ENCODE results near the gene SIPA1L3.
A peak's percentile ranks its signal among the peaks of the same experiment; 100 is the strongest.

Gene SIPA1L3

DNA sequence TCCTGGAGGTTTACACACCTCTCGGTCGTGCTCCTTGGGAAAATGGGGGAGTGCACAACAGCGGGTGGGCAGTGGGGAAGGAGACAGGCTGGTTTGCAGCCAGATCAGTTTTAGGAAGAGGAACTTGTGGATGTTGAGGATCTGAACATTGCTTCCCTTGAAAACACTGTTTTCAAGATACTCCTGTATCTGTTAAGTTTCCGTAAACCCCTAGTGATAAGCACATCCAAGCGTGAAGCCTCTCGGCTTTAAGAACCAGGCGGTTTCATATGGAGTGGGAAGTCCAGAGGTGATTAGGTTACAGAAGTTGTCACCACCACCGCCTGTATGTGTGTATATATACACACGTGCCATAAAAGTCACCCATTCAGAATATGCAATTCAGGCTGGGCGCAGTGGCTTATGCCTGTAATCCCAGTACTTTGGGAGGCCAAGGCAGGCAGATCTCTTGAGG lies 47.4 kb downstream of the SIPA1L3 start:
- H4K8ac ChIP-seq (ENCODE audit: low read depth, low read length) = no peak overlapping the region
- H3K27me3 ChIP-seq (ENCODE audit: control insufficient read depth in 3 of 3, insufficient read depth in 3 of 3, low read depth in 1 of 3, low read length in 3 of 3) = no peaks in the 10 kb centered on the region
- H3K4ac ChIP-seq (ENCODE audit: low read length) = no peak overlapping the region
- no peak overlapping the region for H2BK12ac ChIP-seq (ENCODE audit: low read length)
- H3K4me2 ChIP-seq (ENCODE audit: insufficient read depth, low read length, poor library complexity, severe bottlenecking) = peak overlapping the region; percentile 35
- no peak overlapping the region for H4K91ac ChIP-seq (ENCODE audit: low read depth, low read length, poor library complexity)
- peaks cover 0 to 5% of the 10 kb centered on the region in 2 donors for H3K36me3 ChIP-seq (replicated peaks in 1 of 2; ENCODE audit: control insufficient read depth in 2 of 2, insufficient read depth in 2 of 2, low read length in 2 of 2)
- no peak overlapping the region for H3K18ac ChIP-seq (ENCODE audit: low read length)
- no peak overlapping the region for H3K23ac ChIP-seq (ENCODE audit: low read depth, low read length, poor library complexity)
- DNase-seq (ENCODE audit: low spot score) = no peak
- H3K79me1 ChIP-seq (ENCODE audit: low read depth, low read length) = no peaks in the 10 kb centered on the region
- no peak overlapping the region for H2AK5ac ChIP-seq (ENCODE audit: low read depth, low read length)
- H3K27ac ChIP-seq (replicated peaks; ENCODE audit: low read length) = peak overlapping the region; percentile 63
- no peak overlapping the region for H2BK15ac ChIP-seq (ENCODE audit: low read length)
- no peak overlapping the region for H2AFZ ChIP-seq (ENCODE audit: low read length)
- no CpG with 5 or more reads among the region's 10 CpGs for WGBS, 2 donors (ENCODE audit: extremely low coverage in 2 of 2, insufficient read length in 2 of 2, insufficient replicate concordance in 1 of 2)
- no peak overlapping the region for H2BK5ac ChIP-seq (ENCODE audit: low read length)
- no peak overlapping the region for H3K14ac ChIP-seq (ENCODE audit: low read length)
- no peak overlapping the region for H3K4me3 ChIP-seq (ENCODE audit: low read length in 2 of 2)
- H3K9ac ChIP-seq (ENCODE audit: low read depth, low read length, poor library complexity) = no peak overlapping the region
- peaks cover 10 to 13% of the 10 kb centered on the region in 2 donors for H3K4me1 ChIP-seq (ENCODE audit: control insufficient read depth in 2 of 2, insufficient read depth in 1 of 2, low read depth in 1 of 2, low read length in 2 of 2)
- H2BK120ac ChIP-seq (ENCODE audit: low read depth, low read length) = no peak overlapping the region
- peaks cover 0 to 16% of the 10 kb centered on the region in 2 donors for H3K9me3 ChIP-seq (replicated peaks in 1 of 2; ENCODE audit: control insufficient read depth in 2 of 2, insufficient read depth in 1 of 2, low read depth in 1 of 2, low read length in 2 of 2)

DNA sequence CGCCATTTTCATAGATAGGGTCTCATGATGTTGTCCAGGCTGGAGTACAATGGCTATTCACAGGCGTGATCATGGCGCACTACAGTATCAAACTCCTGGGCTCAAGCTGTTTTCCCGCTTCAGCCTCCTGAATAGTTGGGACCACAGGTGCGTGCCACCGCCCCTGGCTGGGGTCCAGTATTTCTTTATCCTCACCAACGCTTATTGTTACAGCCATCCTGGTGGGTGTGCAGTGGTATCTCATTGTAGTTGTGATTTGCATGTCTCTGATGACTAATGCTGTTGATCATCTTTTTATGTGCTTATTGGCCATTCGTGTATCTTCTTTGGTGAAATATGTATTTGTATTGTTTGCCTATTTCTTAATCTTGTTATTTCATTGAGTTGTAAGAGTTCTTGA lies 49.0 kb downstream of the SIPA1L3 start:
- H3K27ac ChIP-seq (replicated peaks; ENCODE audit: low read length) = no peak overlapping the region
- no peak overlapping the region for H2BK120ac ChIP-seq (ENCODE audit: low read depth, low read length)
- H2AFZ ChIP-seq (ENCODE audit: low read length) = no peak overlapping the region
- WGBS, 2 donors (ENCODE audit: extremely low coverage in 2 of 2, insufficient read length in 2 of 2, insufficient replicate concordance in 1 of 2) = no CpG with 5 or more reads among the region's 8 CpGs
- no peaks in the 10 kb centered on the region for H3K79me1 ChIP-seq (ENCODE audit: low read depth, low read length)
- H3K14ac ChIP-seq (ENCODE audit: low read length) = no peak overlapping the region
- no peak overlapping the region for H3K4me2 ChIP-seq (ENCODE audit: insufficient read depth, low read length, poor library complexity, severe bottlenecking)
- H3K36me3 ChIP-seq (replicated peaks in 1 of 2; ENCODE audit: control insufficient read depth in 2 of 2, insufficient read depth in 2 of 2, low read length in 2 of 2) = peaks cover 0 to under 1% of the 10 kb centered on the region in 2 donors
- peak overlapping the region; percentile 72 for H3K18ac ChIP-seq (ENCODE audit: low read length)
- H3K27me3 ChIP-seq (ENCODE audit: control insufficient read depth in 3 of 3, insufficient read depth in 3 of 3, low read depth in 1 of 3, low read length in 3 of 3) = no peaks in the 10 kb centered on the region
- DNase-seq (ENCODE audit: low spot score) = no peak
- no peak overlapping the region for H3K4ac ChIP-seq (ENCODE audit: low read length)
- H4K8ac ChIP-seq (ENCODE audit: low read depth, low read length) = no peak overlapping the region
- H2BK15ac ChIP-seq (ENCODE audit: low read length) = no peak overlapping the region
- no peak overlapping the region for H3K4me3 ChIP-seq (ENCODE audit: low read length in 2 of 2)
- no peak overlapping the region for H3K9ac ChIP-seq (ENCODE audit: low read depth, low read length, poor library complexity)
- peaks cover 1 to 15% of the 10 kb centered on the region in 2 donors for H3K9me3 ChIP-seq (replicated peaks in 1 of 2; ENCODE audit: control insufficient read depth in 2 of 2, insufficient read depth in 1 of 2, low read depth in 1 of 2, low read length in 2 of 2)
- no peak overlapping the region for H2BK5ac ChIP-seq (ENCODE audit: low read length)
- no peak overlapping the region for H2AK5ac ChIP-seq (ENCODE audit: low read depth, low read length)
- no peak overlapping the region for H3K23ac ChIP-seq (ENCODE audit: low read depth, low read length, poor library complexity)
- H3K4me1 ChIP-seq (ENCODE audit: control insufficient read depth in 2 of 2, insufficient read depth in 1 of 2, low read depth in 1 of 2, low read length in 2 of 2) = peaks cover 10 to 13% of the 10 kb centered on the region in 2 donors
- no peak overlapping the region for H4K91ac ChIP-seq (ENCODE audit: low read depth, low read length, poor library complexity)
- no peak overlapping the region for H2BK12ac ChIP-seq (ENCODE audit: low read length)

DNA sequence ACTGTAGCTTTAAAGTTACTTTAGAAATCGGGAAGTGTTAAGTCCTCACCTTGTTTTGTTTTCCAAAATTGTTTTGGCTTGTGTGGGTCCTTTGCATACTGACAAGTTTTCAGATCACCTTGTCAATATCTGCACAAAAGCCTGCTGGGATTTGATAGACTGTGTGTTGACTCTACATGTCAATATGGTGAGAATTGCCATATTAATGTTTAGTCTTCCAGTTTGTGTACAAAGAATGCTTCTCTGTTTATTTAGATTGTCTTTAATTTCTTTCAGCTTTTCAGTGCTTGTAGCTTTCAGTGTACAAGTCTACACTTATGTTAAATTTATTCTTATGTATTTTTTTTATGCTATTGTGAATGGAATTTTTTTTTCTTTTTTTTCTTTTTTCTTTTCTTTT lies 50.2 kb downstream of the SIPA1L3 start:
- H2AFZ ChIP-seq (ENCODE audit: low read length) = no peak overlapping the region
- no peak overlapping the region for H2BK15ac ChIP-seq (ENCODE audit: low read length)
- no peak overlapping the region for H4K8ac ChIP-seq (ENCODE audit: low read depth, low read length)
- no peak overlapping the region for H3K23ac ChIP-seq (ENCODE audit: low read depth, low read length, poor library complexity)
- H3K4ac ChIP-seq (ENCODE audit: low read length) = no peak overlapping the region
- no peak overlapping the region for H2BK5ac ChIP-seq (ENCODE audit: low read length)
- peaks cover 10 to 11% of the 10 kb centered on the region in 2 donors for H3K4me1 ChIP-seq (ENCODE audit: control insufficient read depth in 2 of 2, insufficient read depth in 1 of 2, low read depth in 1 of 2, low read length in 2 of 2)
- H3K9ac ChIP-seq (ENCODE audit: low read depth, low read length, poor library complexity) = no peak overlapping the region
- no peak overlapping the region for H2BK120ac ChIP-seq (ENCODE audit: low read depth, low read length)
- H3K27ac ChIP-seq (replicated peaks; ENCODE audit: low read length) = no peak overlapping the region
- no peak for DNase-seq (ENCODE audit: low spot score)
- no CpG with 5 or more reads among the region's 1 CpG for WGBS, 2 donors (ENCODE audit: extremely low coverage in 2 of 2, insufficient read length in 2 of 2, insufficient replicate concordance in 1 of 2)
- H2AK5ac ChIP-seq (ENCODE audit: low read depth, low read length) = no peak overlapping the region
- no peak overlapping the region for H3K4me2 ChIP-seq (ENCODE audit: insufficient read depth, low read length, poor library complexity, severe bottlenecking)
- no peak overlapping the region for H3K4me3 ChIP-seq (ENCODE audit: low read length in 2 of 2)
- no peak overlapping the region for H3K18ac ChIP-seq (ENCODE audit: low read length)
- no peak overlapping the region for H4K91ac ChIP-seq (ENCODE audit: low read depth, low read length, poor library complexity)
- no peaks in the 10 kb centered on the region for H3K79me1 ChIP-seq (ENCODE audit: low read depth, low read length)
- peaks cover 1 to 23% of the 10 kb centered on the region in 2 donors for H3K9me3 ChIP-seq (replicated peaks in 1 of 2; ENCODE audit: control insufficient read depth in 2 of 2, insufficient read depth in 1 of 2, low read depth in 1 of 2, low read length in 2 of 2)
- no peak overlapping the region for H2BK12ac ChIP-seq (ENCODE audit: low read length)
- H3K36me3 ChIP-seq (replicated peaks in 1 of 2; ENCODE audit: control insufficient read depth in 2 of 2, insufficient read depth in 2 of 2, low read length in 2 of 2) = no peaks in the 10 kb centered on the region
- H3K27me3 ChIP-seq (ENCODE audit: control insufficient read depth in 3 of 3, insufficient read depth in 3 of 3, low read depth in 1 of 3, low read length in 3 of 3) = no peaks in the 10 kb centered on the region
- no peak overlapping the region for H3K14ac ChIP-seq (ENCODE audit: low read length)

DNA sequence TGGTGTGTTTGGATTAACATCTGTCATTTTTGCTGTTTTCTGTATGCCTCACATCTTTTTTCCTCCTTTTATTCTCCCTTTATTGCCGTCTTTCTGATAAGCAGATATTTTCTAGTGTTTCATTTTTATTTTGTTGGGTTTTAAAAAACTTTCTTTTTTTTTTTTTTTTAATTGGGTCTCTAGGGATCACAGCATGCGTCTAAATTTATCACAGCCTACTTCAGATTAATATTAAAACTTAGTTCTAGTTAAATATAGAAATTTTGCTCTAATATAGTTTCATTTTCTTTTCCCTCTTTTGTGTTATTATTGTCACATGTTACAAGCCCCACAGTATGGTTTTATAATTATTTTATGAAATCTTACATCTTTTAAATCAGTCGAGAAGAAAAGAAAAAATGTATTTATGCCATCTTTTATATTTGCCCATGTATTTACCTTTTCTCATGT lies 52.7 kb downstream of the SIPA1L3 start:
- Histone ChIP-seq H3K79me1 (ENCODE audit: low read depth, low read length) (no peaks in the 10 kb centered on the region), H2AK5ac (ENCODE audit: low read depth, low read length) (no peak overlapping the region)
- no CpG with 5 or more reads among the region's 3 CpGs for WGBS, 2 donors (ENCODE audit: extremely low coverage in 2 of 2, insufficient read length in 2 of 2, insufficient replicate concordance in 1 of 2)

More for the DNA sequence above, 52.7 kb downstream of the SIPA1L3 start:
- H2BK120ac ChIP-seq (ENCODE audit: low read depth, low read length) = no peak overlapping the region
- no peak overlapping the region for H4K91ac ChIP-seq (ENCODE audit: low read depth, low read length, poor library complexity)
- H3K23ac ChIP-seq (ENCODE audit: low read depth, low read length, poor library complexity) = no peak overlapping the region
- no peak overlapping the region for H2BK5ac ChIP-seq (ENCODE audit: low read length)
- H2AFZ ChIP-seq (ENCODE audit: low read length) = no peak overlapping the region
- no peak for DNase-seq (ENCODE audit: low spot score)
- no peaks in the 10 kb centered on the region for H3K27me3 ChIP-seq (ENCODE audit: control insufficient read depth in 3 of 3, insufficient read depth in 3 of 3, low read depth in 1 of 3, low read length in 3 of 3)
- H3K18ac ChIP-seq (ENCODE audit: low read length) = no peak overlapping the region
- no peak overlapping the region for H3K14ac ChIP-seq (ENCODE audit: low read length)
- no peak overlapping the region for H4K8ac ChIP-seq (ENCODE audit: low read depth, low read length)
- H3K4me2 ChIP-seq (ENCODE audit: insufficient read depth, low read length, poor library complexity, severe bottlenecking) = no peak overlapping the region
- H3K9me3 ChIP-seq (replicated peaks in 1 of 2; ENCODE audit: control insufficient read depth in 2 of 2, insufficient read depth in 1 of 2, low read depth in 1 of 2, low read length in 2 of 2) = peaks cover 1 to 23% of the 10 kb centered on the region in 2 donors
- no peak overlapping the region for H3K9ac ChIP-seq (ENCODE audit: low read depth, low read length, poor library complexity)
- H2BK15ac ChIP-seq (ENCODE audit: low read length) = no peak overlapping the region
- no peak overlapping the region for H3K4ac ChIP-seq (ENCODE audit: low read length)
- no peak overlapping the region for H2BK12ac ChIP-seq (ENCODE audit: low read length)
- peaks cover 0 to 2% of the 10 kb centered on the region in 2 donors for H3K4me1 ChIP-seq (ENCODE audit: control insufficient read depth in 2 of 2, insufficient read depth in 1 of 2, low read depth in 1 of 2, low read length in 2 of 2)
- no peaks in the 10 kb centered on the region for H3K36me3 ChIP-seq (replicated peaks in 1 of 2; ENCODE audit: control insufficient read depth in 2 of 2, insufficient read depth in 2 of 2, low read length in 2 of 2)
- H3K4me3 ChIP-seq (ENCODE audit: low read length in 2 of 2) = no peak overlapping the region
- H3K27ac ChIP-seq (replicated peaks; ENCODE audit: low read length) = no peak overlapping the region

Data from neuronal stem cell (in vitro differentiated cells).